ENCODE results near the gene PRR36. TPM values are rescaled to one million over a fixed set of nuclear protein-coding genes. Genes with fewer than 3 reads are reported as not detected.

PRR36 gene
- total and polyA plus RNA-seq, 2 donors (not counting 1 experiment from before 2014, with no cell fraction given) = 0.01 TPM; not detected in 1

- peaks cover 18% of the 10 kb centered on the region for H4K20me1 ChIP-seq (ENCODE audit: control insufficient read depth, insufficient read depth, low read length, poor library complexity, severe bottlenecking)
- peaks cover 20 to 21% of the 10 kb centered on the region in 2 donors for H3K4me1 ChIP-seq (ENCODE audit: control insufficient read depth in 2 of 2, insufficient read depth in 2 of 2, low read length in 2 of 2)
- Mint-ChIP-seq H3K27me3 (peaks cover 3% of the 10 kb centered on the region), H3K9me3 (ENCODE audit: insufficient read depth) (no peaks in the 10 kb centered on the region), H3K27ac (no peak overlapping the region), H3K4me1 (peaks cover 28% of the 10 kb centered on the region), H3K4me3 (no peak overlapping the region)
- no peak overlapping the region for H3K9ac ChIP-seq (ENCODE audit: low read length)
- ChIA-PET POLR2A (no interaction called here), CTCF (interaction anchor here (1.0 to 1.8 kb wide), 3 partner anchors 25 to 102 kb away, joined by 4 read pairs; no protein-coding TSS in a partner anchor)
- intact Hi-C loops (cut with micrococcal nuclease) = no loop called here
- 100% methylated on average over 2 of the region's 3 CpGs for WGBS (ENCODE audit: insufficient coverage)
- peaks cover 27% of the 10 kb centered on the region for H3K79me2 ChIP-seq (ENCODE audit: control insufficient read depth, insufficient read depth, low read length)
- no peak overlapping the region for H3K27ac ChIP-seq (ENCODE audit: low read length in 2 of 2)
- H3K4me2 ChIP-seq (replicated peaks; ENCODE audit: low read depth, low read length, poor library complexity, severe bottlenecking) = no peak overlapping the region
- no peak for TF ChIP-seq CTCF (IDR thresholded peaks at IDR 0.05)
- TF ChIP-seq EZH2 (IDR thresholded peaks at IDR 0.05; ENCODE audit: borderline replicate concordance, insufficient read depth, low read depth, low read length, poor library complexity, severe bottlenecking) = no peak
- H3K4me3 ChIP-seq (ENCODE audit: control extremely low read depth in 1 of 5, extremely low read depth in 1 of 5, insufficient read depth in 1 of 5, low read depth in 2 of 5, low read length in 4 of 5) = no peak overlapping the region
- no peaks in the 10 kb centered on the region for H3K27me3 ChIP-seq (replicated peaks in 1 of 4; ENCODE audit: control extremely low read depth in 1 of 4, control insufficient read depth in 3 of 4, insufficient read depth in 4 of 4, low read length in 3 of 4)
- H3K9me3 ChIP-seq (ENCODE audit: control extremely low read depth in 1 of 3, control insufficient read depth in 2 of 3, insufficient read depth in 1 of 3, low read length in 2 of 3) = peaks cover 0 to 7% (median 0%) of the 10 kb centered on the region in 3 donors
- no peak for ATAC-seq (ENCODE audit: low read depth)
- H3K36me3 ChIP-seq (replicated peaks in 1 of 2; ENCODE audit: control extremely low read depth in 1 of 2, control insufficient read depth in 1 of 2, extremely low read depth in 1 of 2, insufficient read depth in 2 of 2, low read length in 1 of 2) = peaks cover 0 to 5% of the 10 kb centered on the region in 2 experiments
- no peak for DNase-seq
- H2AFZ ChIP-seq (ENCODE audit: insufficient read depth, low read depth, low read length, poor library complexity, severe bottlenecking) = no peak overlapping the region
Observed at GRCh38 chr19:7900931-7901330, 26.7 kb upstream of the PRR36 start.

- TF ChIP-seq CTCF (IDR thresholded peaks at IDR 0.05) (no peak), EZH2 (IDR thresholded peaks at IDR 0.05; ENCODE audit: borderline replicate concordance, insufficient read depth, low read depth, low read length, poor library complexity, severe bottlenecking) (no peak)
- Mint-ChIP-seq H3K9me3 (ENCODE audit: insufficient read depth) (no peaks in the 10 kb centered on the region), H3K27ac (no peak overlapping the region), H3K4me3 (no peak overlapping the region), H3K4me1 (peaks cover 23% of the 10 kb centered on the region), H3K27me3 (peaks cover 3% of the 10 kb centered on the region)
- peaks cover 22% of the 10 kb centered on the region for H3K79me2 ChIP-seq (ENCODE audit: control insufficient read depth, insufficient read depth, low read length)
- no peak overlapping the region for H3K27ac ChIP-seq (ENCODE audit: low read length in 2 of 2)
- ATAC-seq (ENCODE audit: low read depth) (no peak), DNase-seq (no peak)
- H3K9ac ChIP-seq (ENCODE audit: low read length) = no peak overlapping the region
- 91% methylated on average over 21 of the region's 21 CpGs for WGBS (ENCODE audit: insufficient coverage)
- H3K9me3 ChIP-seq (ENCODE audit: control extremely low read depth in 1 of 3, control insufficient read depth in 2 of 3, insufficient read depth in 1 of 3, low read length in 2 of 3) = peaks cover 0 to 7% (median 0%) of the 10 kb centered on the region in 3 donors
- H3K4me2 ChIP-seq (replicated peaks; ENCODE audit: low read depth, low read length, poor library complexity, severe bottlenecking) = no peak overlapping the region
- no peak overlapping the region for H3K4me3 ChIP-seq (ENCODE audit: control extremely low read depth in 1 of 5, extremely low read depth in 1 of 5, insufficient read depth in 1 of 5, low read depth in 2 of 5, low read length in 4 of 5)
- no peak overlapping the region for H2AFZ ChIP-seq (ENCODE audit: insufficient read depth, low read depth, low read length, poor library complexity, severe bottlenecking)
- peaks cover 0 to 2% (median 1%) of the 10 kb centered on the region in 4 experiments for H3K27me3 ChIP-seq (replicated peaks in 1 of 4; ENCODE audit: control extremely low read depth in 1 of 4, control insufficient read depth in 3 of 4, insufficient read depth in 4 of 4, low read length in 3 of 4)
- no peaks in the 10 kb centered on the region for H3K36me3 ChIP-seq (replicated peaks in 1 of 2; ENCODE audit: control extremely low read depth in 1 of 2, control insufficient read depth in 1 of 2, extremely low read depth in 1 of 2, insufficient read depth in 2 of 2, low read length in 1 of 2)
- intact Hi-C loops (cut with micrococcal nuclease) = no loop called here
- peaks cover 14% of the 10 kb centered on the region for H4K20me1 ChIP-seq (ENCODE audit: control insufficient read depth, insufficient read depth, low read length, poor library complexity, severe bottlenecking)
- POLR2A ChIA-PET = no interaction called here
- peaks cover 18 to 21% of the 10 kb centered on the region in 2 donors for H3K4me1 ChIP-seq (ENCODE audit: control insufficient read depth in 2 of 2, insufficient read depth in 2 of 2, low read length in 2 of 2)
- CTCF ChIA-PET = interaction anchor here (0.9 to 1.8 kb wide), 3 partner anchors 24 to 344 kb away, joined by 3 to 4 read pairs (median 4); no protein-coding TSS in a partner anchor
Observed at GRCh38 chr19:7900401-7900870, 26.2 kb upstream of the PRR36 start.
